NCI-H526 (cell line): Measurements from ENCODE around the gene FABP6.
"Not testable (repeated sequence)": the region's sequence is repeated elsewhere in the genome, so short reads cannot be mapped to it uniquely, and the experiment has no call there.

Experiments
- DNase-seq, 2 experiments: peaks; one replicate each; lab custom pipeline; 2025; lab: John Stamatoyannopoulos, UW

Gene FABP6, protein sequence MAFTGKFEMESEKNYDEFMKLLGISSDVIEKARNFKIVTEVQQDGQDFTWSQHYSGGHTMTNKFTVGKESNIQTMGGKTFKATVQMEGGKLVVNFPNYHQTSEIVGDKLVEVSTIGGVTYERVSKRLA

DNA sequence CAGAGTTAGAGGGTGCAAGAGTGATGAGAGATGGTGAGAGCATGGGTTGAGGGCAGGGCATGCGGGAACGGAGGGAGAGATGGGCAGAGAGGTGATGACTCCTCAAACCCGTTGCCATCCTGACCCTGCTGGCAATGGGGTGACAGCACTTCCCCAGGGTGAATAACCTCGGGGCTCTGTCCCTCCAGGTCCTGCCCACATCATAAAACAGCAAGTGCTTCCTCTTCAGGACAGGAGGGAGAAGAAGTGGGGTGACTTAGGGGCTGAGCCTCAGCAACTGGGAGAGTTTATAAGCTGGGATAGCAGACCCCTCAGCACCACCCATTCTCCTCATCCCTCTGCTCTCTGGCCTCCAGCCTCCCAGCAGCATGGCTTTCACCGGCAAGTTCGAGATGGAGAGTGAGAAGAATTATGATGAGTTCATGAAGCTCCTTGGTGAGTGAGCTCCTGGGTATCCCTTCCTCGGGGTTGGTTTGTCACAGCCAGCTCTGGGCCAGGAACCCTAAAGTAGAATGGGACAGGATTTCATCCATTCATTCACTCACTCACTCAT is at the start of gene FABP6:
Gene FABP6 (plus strand): TSS at position 317 of the 553 bp plus-strand sequence. CDS start 52 bp downstream, at position 369.
- DNase-seq, result no peak

DNA sequence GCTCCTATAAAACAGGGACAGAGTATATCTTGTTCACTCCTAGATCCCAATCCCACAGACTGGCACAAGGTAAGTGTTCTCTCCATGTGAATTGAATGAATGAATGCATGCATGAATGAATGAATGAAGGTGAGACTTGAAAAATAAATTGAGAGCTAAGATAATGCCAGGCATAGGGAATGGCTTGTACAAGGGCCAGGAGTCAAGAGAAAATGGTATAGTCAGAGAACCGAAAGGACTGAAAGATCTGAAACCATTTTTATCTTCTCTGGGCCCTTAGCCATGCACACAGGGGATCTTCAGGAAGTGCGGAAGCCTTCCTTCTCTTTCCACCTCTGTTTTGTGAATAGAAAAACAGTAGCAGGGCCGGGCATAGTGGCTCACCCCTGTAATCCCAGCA is 48.4 kb upstream of the FABP6 start:
- DNase-seq, result no peak

DNA sequence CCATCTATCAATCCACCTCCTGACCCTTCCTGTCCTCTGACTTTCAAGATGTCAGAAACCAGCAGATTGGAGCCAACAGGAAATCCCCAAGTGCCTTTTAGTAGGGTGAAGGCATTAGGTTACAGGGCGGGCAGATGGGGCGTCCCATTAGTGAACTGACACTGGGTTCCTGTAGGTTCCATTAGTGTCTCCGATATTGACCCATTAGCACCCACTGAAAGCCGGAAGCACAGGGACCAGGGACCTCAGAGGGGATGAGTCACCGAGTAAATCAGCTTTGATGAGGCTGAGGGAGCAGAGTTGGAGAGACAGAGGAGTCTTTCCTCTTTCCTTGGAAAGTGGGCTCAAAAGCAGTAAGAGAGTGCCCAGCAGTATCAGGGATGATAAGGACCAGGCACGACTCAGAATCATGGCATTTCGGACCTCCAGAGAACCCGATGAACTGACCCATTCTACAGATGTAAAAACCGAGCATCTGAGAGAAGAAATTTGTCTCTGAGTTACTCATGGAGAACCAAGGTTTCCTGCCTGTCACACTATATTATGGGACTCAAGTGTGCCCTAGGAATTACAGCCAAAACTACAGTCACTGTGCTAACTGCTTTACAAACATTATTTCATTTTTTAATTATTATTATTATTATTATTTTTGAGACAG is 47.2 kb upstream of the FABP6 start:
- DNase-seq, result no peak

DNA sequence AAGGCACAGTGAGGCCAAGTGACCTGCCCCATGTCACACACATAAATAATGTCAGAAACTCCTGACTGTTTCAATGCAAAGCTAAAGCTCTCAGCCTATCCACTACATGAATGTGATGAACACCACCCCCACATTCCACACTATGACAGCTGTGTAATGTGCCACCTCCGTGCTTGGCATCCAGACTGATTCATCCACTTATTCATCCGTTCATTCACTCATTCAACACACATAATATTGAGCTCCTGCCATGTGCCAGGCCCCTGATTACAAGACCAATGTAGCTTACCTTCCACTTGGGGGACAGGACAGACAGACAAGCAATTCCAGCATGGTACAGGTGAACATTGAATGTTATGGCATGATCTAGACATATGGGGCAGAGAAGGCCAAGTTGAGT is 46.2 kb upstream of the FABP6 start:
- no peak for DNase-seq

DNA sequence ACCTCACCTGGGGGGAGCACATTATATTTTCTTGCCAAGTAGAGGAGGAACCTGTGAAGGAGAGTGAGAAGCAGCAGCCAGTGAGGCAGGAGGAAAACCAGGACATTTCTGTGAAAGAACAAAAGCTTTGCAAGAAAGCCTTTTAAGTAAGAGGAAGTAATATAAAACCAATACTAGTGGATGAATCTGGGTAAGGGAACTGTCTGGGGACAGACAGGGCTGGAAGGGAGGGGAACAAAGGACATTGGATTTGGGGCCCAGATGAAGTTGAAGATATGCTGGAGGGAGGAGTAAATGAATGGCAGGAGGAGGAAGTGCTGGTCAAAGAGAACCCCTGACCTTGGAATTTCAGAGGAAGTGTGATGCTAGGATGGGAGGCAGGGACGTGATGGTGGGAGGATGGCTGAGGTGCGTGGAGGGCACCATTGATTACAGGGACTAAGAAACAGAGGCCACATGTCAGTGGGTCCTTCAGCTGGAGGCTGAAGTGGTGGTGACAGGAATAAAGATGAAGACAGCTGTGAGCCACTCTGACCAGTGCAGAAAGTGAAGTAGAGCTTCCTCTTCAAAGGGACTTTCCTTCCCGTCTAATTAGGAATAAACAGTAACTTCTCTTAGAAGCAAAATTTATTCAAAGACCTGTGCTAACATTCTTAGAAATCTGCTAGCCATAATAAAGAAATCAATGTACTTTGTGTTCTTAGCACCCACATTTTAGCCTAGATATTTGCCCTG is 43.5 kb upstream of the FABP6 start:
- no peak for DNase-seq

DNA sequence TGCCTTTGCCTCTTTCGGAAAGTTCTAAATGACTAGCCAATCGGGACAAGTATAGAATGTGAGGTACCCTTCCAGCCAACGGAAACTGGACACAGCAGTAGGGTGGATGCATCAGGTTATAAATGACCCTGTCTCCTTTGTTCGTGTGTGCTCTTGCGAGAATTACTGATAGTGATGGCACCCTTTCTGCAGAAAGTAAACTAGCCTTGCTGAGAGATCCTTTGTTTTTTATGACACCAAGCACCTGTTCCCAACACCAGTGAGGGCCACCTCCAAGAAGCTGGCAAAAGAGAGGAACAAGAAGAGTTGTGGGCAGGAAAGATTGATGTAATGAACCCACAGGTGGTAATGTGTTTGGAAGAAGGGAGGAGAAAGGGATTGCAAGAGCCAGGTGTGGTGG is 42.8 kb upstream of the FABP6 start:
- no peak for DNase-seq

DNA sequence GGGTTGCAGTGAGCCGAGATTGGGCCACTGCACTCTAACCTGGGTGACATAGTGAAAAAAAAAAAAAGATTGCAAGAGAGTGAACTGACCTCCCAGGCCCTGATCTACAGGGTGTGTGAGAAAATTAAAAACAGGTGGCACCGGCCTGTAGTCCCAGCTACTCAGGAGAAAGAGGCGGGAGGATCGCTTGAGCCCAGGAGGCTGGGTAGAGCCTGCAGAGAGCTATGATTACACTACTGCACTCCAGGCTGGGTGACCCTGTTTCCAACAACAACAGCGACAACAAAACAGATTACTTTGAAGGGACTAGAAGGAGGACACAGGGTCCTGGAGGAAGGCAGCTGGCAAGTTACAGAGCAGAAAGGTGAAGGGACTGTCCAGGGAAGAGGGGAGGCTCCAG is 42.2 kb upstream of the FABP6 start:
- no peak for DNase-seq

DNA sequence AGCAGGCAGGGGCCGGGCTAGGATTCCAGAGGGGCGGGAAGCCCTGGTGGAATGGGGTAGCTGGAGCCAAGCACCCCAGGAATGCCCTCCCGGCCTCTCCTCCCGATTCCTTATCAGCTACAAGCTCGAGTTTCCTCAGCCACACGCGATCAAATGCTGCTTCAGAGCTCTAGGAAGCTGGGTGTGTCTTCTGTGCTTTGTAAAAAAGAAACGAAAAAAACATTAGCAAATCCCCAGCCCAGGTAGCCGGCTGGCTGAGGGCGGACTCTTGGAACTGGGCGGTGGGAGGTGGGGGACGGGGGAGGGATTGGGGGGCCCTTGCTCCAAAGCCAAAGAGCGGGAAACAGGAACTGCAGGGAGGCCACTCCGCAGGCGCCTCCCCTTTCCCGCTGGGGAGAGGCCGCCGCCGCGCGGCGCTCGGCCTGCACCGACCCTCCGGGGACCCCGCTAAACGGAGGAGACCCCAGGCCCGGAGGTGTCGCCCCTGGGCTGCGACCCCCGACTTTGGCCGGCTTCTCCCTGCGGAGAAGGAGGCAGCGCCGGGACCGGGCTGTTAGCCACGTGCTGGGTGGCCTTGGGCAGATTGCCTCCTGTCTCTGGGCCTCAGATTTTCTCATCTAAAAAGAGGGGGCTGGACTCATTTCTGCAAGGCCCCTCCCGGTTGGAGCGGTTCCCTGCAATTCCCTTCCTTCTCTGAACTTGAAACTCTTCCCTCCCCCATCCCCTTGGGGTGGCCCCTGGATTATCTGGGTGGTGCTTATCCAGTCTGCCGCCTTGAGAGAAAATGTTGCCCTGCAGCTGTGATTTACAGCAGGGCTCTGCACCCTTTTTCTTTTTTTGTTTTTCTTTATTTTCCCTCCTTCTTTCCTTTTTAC is 40.9 kb upstream of the FABP6 start:
- peak in 1 of 2 experiments; percentile 25 for DNase-seq

DNA sequence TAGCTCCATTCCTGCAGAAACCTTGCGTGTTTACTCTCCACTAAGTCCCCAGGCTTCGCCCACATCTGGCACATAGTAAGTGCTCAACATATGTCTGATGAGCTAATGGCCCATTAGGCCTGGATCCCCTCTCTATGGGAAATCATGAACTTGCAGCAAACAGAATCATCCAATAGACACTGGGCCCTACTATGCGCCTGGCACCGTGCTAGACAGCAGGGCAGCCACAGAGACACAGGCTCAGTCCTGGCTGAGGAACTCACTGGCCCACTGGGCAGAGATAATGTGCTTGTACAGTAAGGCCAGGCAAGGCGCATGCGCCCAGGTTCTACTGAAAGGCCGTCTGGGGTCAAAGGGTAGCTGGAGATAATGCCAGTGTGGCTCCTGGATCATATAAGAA is 36.9 kb upstream of the FABP6 start:
- DNase-seq, result no peak

DNA sequence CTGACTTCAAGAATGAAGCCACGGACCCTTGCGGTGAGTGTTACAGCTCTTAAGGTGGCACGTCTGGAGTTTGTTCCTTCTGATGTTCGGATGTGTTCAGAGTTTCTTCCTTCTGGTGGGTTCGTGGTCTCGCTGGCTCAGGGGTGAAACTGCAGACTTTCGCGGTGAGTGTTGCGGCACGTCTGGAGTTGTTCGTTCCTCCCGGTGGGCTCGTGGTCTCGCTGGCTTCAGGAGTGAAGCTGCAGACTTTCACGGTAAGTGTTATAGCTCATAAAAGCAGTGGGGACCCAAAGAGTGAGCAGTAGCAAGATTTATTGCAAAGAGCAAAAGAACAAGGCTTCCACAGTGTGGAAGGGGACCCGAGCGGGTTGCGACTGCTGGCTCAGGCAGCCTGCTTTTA is 36.2 kb upstream of the FABP6 start:
- DNase-seq, result not testable (repeated sequence)

DNA sequence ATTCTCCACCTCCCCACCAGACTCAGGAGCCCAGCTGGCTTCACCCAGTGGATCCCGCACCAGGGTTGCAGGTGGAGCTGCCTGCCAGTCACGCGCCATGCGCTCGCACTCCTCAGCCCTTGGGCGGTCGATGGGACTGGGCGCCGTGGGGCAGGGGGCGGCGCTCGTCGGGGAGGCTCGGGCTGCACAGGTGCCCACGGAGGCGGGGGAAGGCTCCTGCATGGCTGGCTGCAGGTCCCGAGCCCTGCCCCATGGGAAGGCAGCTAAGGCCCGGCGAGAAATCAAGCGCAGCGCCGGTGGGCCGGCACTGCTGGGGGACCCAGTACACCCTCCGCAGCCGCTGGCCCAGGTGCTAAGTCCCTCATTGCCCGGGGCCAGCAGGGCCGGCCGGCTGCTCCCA is 35.5 kb upstream of the FABP6 start:
- DNase-seq, result not testable (repeated sequence)

DNA sequence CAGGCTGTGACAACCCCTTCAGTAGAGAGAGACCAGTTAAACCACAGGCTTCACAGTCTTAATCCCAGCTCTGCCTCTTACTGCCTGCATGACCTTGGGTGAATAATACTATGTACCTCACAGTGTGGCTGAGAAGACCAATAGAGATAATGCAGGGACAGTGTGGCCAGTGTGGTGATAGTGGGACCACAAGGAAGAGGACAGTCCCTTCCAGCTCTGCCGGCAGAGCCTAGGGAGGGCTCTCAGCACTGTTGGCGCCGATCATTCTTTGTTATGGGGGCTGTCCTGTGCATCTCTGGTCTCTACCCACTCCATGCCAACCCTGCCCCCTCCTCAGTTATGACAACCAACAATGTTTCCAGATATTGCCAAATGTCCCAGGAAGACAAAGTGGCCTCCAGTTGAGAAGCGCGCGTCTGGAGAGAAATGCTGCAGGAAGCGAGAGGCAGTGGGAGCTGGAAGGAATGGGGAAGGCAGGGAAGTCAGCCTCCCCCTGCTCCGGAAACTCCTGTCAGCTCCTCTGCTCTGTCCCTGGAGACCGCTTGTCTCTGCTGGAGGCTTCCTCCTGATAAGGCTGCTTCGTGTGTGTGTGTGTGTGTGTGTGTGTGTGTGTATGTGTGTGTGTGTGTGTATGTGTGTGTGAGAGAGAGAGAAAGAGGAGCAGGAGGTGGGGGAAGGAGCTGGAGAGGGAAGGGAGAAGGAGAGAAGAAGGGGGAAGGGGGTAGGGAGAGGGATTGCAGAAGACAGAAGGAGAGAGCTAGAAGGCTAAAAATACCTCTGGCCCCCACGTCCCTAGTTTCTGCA is 31.8 kb upstream of the FABP6 start:
- no peak for DNase-seq

DNA sequence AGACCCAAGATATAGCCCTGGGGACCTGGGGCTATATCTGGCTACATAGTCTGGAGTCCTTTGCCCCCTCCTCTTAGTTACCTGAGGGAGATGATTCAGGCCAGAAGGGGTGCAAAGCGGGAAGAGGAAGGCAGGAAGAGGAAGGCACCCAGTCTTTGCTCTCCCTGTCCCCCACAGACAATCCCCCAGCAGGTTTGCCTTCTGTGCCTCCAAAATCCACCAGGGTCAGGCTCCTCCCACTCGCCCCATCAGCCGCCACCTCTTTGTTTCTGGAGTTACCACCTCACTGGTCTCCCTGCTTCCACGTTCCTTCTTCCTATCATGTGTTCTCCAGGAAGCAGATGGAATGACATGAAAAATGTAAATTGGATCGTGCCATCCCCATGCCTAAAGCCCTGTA is 31.2 kb upstream of the FABP6 start:
- DNase-seq, result no peak

DNA sequence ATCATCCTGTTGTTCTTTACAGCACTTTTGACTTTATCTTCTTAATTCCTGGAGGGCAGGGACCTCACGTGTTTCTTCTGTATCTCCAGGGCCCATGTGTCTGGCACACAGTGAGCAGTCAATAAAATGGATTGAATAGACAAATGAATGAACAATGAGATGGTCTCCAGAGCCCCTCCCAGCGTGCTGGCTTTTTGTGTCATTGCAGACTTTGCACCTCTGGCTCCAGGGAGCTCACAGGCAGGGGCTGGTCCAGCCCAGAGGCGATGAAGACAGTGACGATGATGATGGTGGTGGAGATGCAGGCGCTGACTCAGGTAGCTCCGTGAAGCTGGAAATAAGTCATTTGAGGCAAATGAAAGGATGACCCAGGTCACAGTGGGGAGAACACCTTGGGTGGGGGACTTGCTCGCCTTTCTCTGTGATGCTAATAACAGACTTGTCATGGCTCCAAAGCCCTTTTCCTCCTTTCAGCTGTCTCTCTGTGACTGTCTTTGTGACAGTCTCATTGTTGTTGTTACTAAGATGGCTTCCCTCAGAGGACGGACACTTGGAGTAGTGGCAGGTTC is 30.4 kb upstream of the FABP6 start:
- no peak for DNase-seq

DNA sequence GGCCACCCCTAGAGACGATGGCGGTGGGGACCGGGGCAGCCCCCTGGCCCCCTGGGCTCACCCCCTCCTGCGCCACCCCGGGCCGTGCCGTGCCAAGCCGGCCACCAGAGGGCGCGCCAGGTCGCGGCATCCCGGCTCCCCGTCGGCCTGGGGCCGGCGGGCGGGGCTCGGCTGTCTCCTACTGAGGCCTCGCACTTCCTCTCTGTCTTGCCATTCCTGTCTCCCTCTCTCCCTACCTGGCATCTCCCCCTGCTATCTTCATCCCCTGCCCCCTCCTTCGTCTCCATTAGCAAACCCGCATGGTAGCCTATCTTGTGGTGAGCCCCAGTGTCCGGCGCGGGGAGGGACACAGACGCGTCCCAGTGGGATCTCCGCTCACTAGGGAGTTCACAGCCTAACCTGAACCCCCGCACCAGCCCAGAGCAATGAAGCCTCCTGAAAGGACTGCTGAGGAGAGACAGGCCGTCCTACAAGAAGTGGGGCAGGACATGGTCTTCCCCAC is 29.8 kb upstream of the FABP6 start:
- DNase-seq, result peak in 1 of 2 experiments; percentile 54

DNA sequence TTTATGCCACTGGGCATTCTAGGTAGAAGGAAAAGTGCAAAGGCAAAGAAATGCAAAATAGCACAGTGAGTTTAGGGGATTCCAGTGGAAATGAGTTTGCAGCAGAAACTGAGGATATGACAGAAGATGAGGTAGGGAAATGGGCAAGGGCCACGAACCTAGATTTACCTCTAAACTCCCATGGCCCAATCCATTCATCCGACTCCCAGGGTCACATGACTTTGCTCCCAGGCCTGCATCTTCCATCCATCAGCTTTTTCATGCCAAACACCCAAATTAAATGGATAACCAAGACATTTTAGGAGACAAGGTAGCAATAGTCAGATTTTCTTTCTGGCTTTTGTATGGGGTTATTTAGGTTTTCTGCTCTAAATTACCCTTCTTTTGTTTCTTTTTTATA is 22.2 kb upstream of the FABP6 start:
- DNase-seq, result no peak

DNA sequence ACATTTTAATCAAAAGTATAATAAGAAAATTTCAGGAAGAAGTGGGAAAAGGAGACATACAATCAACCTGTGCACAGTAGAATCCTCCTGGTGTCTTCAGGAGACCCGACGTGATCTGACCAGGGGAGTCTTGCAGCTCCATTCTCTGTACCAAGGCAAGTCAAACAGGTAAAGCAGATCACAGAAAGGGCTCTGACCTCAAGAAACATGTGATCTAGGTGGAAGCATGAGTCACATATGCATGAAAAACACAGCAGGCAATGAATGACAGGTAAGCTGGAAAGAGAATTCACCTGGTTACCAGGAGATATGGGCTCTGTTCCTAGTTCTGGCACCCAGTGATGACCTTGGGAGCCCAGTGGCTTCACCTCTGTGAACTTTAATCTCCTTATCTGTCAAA is 19.4 kb upstream of the FABP6 start:
- DNase-seq, result no peak

DNA sequence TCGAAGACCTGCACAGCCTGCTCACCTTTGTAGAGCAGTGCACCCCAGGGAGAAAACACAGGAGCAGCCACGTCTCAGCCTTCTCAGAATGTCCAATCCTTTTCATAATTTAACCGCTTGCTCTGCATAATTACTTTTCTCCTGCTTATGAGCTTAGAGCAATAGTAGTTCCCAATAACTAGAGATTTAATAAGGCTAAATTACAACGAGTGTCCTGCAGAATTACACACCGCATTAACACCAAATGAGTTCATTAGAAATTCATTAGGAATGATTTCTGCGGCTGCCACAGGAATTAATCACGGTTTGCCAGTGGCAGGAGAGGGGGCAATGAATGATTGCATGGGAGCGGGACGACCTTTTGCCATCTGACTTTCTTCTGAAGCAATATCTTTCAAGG is 18.7 kb upstream of the FABP6 start:
- DNase-seq, result no peak

DNA sequence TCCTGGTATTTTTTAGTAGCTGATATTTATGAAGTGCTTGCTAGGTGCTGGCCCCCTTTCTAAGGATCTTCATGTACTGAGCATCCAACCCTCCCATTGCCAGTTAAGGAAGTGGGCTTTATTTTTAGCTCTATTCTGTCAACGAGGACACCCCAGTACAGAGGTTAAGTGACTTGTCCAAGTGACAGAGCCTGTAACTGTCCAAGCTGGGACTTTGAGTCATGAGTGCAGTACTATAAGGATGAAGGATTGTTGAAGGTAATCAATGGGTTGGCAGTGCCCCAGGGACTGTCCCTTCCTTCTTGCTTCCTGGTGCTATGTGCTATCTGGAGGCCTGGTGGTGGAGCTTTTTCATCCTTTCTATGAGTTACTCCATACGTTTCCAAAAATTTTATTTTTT is 18.0 kb upstream of the FABP6 start:
- no peak for DNase-seq

DNA sequence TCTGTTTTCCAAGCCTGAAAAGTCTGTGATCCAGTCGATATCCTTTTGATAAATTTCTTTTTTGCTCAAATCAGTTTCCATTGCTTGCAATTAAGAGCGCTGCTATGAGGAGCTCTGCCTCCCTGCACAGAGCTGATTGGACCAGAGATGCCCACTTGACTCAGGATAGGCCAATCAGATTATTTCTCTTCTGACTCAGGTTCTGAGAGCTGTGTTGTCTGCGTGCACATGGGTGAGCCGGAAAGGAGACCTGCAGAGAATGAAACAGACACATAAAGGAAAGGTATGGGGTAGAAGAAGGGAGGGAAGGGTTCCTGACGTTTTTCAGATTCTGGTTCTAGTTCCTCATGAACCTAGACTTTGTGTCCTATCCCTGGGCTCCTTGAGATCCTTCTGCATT is 15.8 kb upstream of the FABP6 start:
- DNase-seq, result no peak

DNA sequence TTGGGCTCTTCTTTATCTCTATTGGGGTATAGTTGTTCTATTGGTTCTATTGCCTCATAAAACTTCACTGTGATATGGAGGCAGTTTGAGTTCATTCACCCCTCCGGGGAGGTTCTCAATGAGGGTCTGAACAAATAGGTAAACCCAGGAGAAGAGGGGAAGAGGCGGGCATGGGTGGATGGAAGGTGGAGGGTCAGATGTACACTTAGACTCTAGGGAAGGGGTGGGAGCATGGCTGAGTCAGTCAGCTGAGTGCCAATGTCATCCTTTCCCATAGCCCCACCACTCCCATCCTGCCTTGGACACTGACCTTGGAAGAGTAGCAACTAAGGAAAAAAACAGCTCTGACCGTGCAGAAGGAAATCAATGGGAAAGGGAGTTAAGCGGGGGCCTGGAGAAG is 9.9 kb upstream of the FABP6 start:
- no peak for DNase-seq
